ENCODE results near the gene ALKBH5.
"Not testable (repeated sequence)": the region's sequence is repeated elsewhere in the genome, so short reads cannot be mapped to it uniquely, and the experiment has no call there.

The ALKBH5 gene

GRCh38 chr17:18186627-18186982, 3.0 kb downstream of the ALKBH5 start:
- DNase-seq = no peak

DNA sequence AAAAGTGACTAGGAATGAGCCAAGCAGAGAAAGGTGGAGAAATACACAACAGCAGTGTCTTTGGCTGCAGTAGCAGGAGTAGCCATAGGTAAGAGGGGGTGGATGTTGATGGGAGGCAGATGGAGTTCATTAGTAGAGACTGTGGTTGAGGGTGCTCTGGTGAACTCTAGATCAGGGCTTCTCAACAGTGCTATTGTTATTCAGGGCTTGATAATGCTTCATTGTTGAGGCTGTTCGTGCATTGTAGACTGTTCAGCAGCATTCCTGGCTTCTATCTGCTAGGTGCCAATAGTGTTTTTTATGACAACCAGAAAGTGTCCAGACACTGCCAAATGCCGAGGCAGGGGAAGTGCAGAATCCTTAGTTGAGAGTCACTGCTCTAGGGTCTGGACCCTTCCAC, 3.6 kb downstream of the ALKBH5 start:
- DNase-seq = no peak

DNA sequence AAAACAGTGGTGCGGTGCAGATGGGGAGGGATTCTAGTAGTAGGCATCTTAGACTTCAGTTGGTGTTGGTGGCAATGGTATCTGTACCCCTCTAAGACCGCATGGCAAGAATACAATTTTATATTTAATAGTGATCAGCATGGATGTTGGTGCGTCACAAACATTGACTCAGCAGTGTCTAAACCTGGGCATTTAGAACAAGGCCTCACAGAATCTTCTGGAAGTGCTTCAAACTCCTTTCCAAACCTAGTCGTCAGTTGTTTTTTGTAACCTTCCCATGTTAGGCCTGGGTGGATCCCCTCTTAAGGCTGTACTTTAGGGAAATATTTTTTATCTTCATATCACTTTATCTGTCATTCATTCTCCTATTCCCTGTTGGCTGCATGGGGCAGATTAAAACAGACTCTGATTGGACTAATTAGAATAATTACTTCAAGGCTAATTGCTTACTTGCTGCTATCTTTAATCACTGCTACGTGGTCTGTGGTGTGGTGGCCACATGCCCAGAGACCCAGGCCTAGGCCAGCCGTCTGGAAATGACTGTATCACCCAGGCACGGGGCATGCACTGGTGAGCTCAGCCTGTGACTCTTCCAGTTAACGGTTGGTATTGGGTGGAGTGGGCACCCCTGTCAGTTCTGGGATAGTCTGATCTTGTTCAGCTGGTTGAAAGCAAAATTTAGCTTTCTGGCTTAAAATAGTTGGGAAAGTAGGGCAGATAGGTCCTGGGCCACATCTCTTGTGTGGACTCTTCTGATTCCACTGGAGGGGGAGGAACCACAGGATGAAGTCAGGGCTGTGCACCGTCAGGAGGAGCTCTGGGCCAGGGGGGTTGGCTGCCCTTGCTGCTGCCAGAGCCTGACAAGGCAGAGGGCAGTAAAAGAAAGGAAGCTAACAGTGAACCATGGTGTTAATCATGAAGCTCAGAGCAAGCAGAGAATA, 4.5 kb downstream of the ALKBH5 start:
- DNase-seq = no peak

GRCh38 chr17:18190628-18191235, 7.1 kb downstream of the ALKBH5 start:
- DNase-seq = no peak

GRCh38 chr17:18191236-18191667, 7.6 kb downstream of the ALKBH5 start:
- DNase-seq = no peak

- no peak for DNase-seq
Measured at GRCh38 chr17:18191967-18192366, 8.3 kb downstream of the ALKBH5 start.

DNA sequence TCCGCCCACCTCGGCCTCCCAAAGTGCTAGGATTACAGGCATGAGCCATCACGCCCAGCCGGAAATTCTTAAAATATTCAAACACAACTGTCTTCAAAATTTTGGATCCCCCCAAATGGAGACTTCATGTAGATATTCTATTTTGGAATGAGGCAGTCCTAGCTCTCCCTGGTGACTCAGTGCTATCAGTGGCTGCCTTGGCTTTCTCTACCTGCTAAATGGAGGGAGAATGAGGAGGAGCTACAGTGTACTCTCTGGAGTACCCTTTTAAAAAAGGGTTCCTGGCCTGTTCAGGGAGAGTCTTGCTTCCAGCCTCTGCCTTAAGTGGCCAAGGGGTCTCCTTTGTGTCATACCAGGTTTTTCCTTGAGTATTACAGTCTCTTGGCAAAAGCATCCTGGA, 10.8 kb downstream of the ALKBH5 start:
- no peak for DNase-seq

- DNase-seq = no peak
Measured at GRCh38 chr17:18194804-18195203, 11.2 kb downstream of the ALKBH5 start.

GRCh38 chr17:18195246-18195645, 11.6 kb downstream of the ALKBH5 start:
- no peak for DNase-seq

DNA sequence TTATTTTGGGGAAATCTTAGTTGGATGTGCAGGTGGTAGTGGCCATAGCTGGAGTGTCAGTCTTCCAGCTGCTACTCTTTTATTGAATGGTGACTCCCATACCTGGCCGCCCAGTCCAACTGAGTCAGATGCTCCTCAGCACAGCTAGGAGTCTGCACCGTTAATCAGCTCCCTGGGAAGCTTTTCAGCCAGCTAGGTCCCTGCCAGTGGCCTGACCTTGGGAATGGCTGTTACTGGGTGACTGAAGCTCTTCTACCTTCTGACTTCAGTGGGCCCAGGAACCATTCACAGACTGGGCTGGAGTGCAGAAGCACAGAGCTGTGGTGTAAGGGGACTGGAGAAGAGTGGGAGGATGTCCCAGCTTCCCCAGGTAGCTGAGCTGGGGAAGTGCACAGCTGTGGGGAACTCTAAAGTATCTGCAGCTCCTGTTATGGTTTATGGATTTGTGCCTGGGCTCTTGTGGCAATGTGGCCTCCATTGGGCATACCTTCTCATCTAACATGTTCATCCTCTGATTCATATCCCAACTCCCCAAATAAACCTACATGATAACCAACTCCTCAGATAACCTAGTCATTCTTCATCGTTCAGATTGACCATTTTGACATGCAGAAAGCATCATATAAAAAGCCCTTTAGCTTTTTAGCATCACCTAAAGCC, 14.0 kb downstream of the ALKBH5 start:
- DNase-seq = no peak

GRCh38 chr17:18198530-18198929, 14.9 kb downstream of the ALKBH5 start:
- DNase-seq = no peak

GRCh38 chr17:18201108-18201507, 17.5 kb downstream of the ALKBH5 start:
- DNase-seq = no peak

DNA sequence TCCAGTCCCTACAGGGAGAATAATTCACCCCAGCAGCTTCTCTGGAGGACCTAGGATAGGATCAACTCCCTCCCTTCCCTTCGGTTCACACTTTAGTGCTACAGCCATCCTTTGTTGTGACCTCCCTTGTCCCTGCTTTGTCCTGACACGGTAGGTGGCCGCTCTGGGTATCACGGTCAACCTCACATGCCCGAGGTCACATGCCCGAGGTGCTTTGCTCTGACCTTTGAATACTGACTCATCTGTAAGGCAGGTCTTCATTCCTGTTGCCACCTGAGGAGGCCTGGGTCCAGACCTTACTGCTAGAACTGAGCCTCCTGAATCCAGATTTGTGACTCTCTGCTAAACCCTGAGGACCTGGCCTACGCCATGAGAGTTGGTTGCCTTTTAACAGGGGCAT, 19.7 kb downstream of the ALKBH5 start:
- DNase-seq = no peak

DNA sequence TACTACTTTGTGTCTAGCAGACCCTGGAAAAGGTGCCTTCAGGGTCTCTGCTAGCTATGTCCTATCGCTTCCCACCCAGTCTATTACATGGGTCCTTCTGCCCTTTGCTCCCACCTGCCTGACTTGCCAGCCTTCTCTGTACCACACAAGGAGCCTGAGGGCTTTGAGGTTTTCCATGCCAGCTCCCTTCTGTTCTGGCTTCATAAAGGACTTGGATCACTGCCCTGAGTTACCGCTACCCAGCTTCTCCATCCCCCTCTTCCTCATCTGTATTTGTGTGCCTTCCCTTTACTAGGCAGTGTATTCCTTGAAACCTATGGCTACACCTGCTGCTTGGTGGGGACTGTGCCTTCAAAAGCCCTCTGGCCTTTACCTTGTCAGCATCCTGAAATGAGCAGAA, 22.2 kb downstream of the ALKBH5 start:
- no peak for DNase-seq

- no peak for DNase-seq
Measured at GRCh38 chr17:18206962-18207361, 23.3 kb downstream of the ALKBH5 start.

- no peak for DNase-seq
Measured at GRCh38 chr17:18208092-18208491, 24.5 kb downstream of the ALKBH5 start.

DNA sequence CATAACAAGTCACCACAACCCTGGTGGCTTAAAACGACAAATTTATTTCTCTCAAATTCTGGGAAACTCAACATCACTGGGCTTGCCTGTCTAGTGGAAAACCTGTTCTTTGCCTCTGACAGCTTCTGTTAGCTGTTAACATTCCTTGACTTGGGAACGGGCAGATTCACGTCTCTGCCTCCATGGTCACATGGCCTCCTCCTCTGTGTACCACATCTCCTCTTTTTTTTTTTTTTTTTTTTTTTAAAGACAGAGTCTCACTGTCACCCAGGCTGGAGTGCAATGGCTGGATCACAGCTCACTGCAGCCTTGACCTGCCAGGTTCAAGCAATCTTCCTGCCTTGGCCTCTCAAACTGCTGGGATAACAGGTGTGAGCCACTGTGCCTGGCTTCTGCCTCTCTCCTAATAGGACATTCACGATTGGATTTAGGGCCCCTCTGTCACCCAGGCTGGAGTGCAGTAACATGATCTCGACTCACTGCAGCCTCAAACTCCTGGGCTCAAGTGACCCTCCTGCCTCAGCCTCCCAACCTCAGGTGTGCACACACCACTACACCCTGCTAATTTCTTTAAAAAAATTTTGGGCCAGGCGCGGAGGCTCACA, 30.1 kb downstream of the ALKBH5 start:
- DNase-seq = no peak

GRCh38 chr17:18216906-18217305, 33.3 kb downstream of the ALKBH5 start:
- not testable (repeated sequence) for DNase-seq

DNA sequence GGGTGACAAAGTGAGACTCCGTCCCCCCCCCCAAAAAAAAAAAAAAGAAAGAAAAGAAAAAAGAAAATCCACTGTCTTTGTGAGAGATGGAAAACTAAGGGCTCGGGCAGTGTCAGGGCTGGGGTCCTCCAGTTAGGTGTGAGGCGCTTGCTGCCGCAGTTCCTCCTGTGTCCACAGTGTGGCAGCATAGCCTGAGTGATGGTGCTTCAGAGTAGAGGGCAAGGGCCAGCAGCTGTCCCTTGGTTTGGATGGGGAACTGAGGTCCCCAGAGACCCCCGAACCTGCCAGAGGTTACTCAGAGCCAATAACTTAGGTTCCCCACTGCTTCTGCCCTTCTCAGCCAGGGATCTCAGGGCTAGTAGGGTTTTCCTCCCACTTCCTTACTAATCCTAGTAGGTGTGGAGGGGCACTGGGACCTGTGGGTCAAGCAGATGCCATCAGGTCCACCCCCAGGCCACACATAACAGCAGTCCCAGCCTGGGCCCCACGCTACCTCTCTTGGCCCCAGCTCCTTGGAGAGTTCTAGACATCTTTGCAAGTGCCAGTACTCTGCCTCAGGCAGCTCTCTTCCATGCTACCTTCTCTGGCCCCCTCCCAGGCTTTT, 33.9 kb downstream of the ALKBH5 start:
- DNase-seq = peak; percentile 88

GRCh38 chr17:18218756-18219415, 35.3 kb downstream of the ALKBH5 start:
- DNase-seq = no peak

DNA sequence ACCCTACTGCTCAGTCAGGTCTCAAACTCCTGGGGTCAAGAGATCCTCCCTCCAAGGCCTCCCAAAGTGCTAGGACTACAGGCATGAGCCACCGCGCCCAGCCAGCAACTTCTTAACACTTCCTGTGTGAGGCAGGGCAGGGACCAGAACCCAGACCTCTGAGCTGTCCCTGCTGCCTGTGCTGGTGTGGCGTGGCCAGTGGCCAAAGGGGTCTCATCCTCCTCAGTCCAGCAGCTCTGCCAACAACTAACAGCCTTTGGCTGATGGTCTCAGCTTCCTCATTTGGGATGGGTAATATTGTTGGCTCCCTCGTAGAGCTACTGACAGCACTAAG, 40.4 kb downstream of the ALKBH5 start:
- no peak for DNase-seq

DNA sequence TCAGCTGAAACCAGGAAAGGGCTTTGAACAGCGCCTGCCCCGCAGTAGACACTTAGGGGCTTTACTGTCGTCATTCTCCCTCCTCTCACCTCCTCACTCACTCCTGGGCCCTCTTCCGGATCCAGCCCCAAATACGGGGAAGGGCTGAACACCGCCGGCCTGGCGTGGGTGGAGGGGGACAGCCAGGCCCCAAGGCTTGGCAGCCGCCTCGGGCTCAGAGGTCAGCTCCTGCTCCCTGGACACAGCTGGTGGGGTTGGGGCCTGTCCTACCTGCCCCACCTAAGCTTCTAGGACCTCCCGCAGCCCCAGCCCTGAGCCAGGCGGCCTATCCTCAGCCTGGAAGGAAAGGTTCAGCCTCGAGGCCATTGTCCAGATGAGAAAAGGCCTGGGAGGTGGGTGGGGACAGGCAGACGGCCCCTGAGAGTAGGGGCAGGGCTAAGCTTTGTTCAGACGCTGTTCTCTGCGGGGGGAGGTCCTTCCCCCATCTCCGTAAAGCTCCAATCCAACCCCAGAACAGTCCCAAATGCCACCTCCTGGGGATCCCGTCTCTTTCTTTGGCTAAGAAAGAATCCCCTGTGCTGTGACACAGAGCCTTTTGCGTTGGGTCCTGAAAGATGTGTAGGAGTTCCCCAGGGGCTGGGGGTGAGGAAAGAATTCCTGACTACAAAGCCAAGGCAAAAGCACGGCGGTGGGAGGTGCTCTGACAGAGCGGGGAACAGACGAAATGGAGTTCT, 40.9 kb downstream of the ALKBH5 start:
- no peak for DNase-seq
